GM12874 (cell line): ENCODE results near the gene RBFOX2.

Source experiments
- CTCF ChIP-seq: IDR thresholded peaks from 2 replicates; pipeline ENCODE4 v1.5.1; 2011; ENCODE audit warnings: low read depth, mild to moderate bottlenecking, control low read depth, low read length, moderate library complexity; ENCODE audit not compliant: insufficient read depth

The RBFOX2 gene

DNA sequence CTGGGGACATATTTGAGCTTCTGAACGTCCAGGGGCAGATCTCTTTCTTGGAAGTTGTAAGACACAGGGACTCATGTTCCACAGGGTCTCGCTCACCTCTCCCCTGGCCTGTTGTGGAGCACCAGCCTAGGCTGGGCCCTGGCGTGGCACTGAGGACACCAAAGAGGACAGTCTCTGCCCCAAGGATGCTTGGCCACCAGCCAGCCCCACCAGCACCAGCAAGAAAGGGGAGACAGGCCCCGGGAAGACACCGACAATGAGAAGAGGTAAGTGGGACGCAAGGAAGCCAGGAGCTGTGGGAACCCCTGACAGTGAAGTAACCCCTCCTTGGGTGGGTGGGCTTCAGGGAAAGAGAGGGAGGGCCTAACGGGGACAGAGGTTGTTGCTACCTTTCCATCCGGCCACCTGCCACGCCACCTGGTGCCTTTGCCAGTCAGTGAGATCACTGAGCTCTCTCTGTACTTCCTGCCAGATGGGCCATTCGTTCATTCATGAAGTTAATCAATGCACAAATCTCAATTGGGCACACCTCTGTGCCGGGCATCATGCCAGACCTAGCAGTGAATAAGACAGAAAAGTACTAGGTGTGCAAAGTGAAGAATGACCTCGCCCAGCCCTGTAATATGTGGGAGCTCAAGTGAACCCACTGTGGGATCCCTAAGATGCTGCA, 299.9 kb downstream of the RBFOX2 start:
- TF ChIP-seq CTCF: no peak

- no peak for TF ChIP-seq CTCF
These were observed 301.2 kb downstream of the RBFOX2 start for GRCh38 chr22:35727436-35727835.

GRCh38 chr22:35726933-35727332, 301.7 kb downstream of the RBFOX2 start:
- TF ChIP-seq CTCF: no peak

- no peak for TF ChIP-seq CTCF
These were observed 302.2 kb downstream of the RBFOX2 start for GRCh38 chr22:35726398-35726797.

GRCh38 chr22:35725521-35725920, 303.1 kb downstream of the RBFOX2 start:
- TF ChIP-seq CTCF: no peak

DNA sequence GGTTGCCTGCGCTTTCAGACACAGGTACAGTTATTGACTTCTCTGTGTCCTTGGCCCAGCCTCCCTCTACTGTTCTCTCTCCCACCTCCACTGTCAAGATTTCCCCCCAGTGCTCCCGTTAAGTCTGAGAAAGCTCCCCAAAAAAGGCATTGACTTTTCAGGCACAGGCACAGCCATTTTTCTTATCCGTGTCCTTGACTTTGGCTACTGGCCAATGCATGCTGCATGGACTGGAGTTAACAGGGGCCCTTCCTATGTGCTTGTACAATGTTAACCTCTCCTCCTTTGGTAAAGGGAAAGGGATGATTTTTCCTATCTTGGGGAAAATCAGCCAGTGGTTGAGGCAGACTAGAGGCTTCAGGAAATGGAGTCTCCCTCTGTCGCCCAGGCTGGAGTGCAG, 306.7 kb downstream of the RBFOX2 start:
- no peak for TF ChIP-seq CTCF

GRCh38 chr22:35719212-35719875, 309.3 kb downstream of the RBFOX2 start:
- TF ChIP-seq CTCF: no peak
